Measurements from ENCODE around the gene RUNDC1.

The RUNDC1 gene

GRCh38 chr17:42980274-42980765 is at the start of gene RUNDC1:
Gene RUNDC1 (plus strand): TSS chr17:42980565. CDS start chr17:42980577, 12 bp downstream.
- no peak for TF ChIP-seq CTCF (conservative IDR thresholded peaks at IDR 0.05)

GRCh38 chr17:42937712-42938596 is 42.4 kb upstream of the RUNDC1 start:
- no peak overlapping the region for H3K27ac ChIP-seq
- TF ChIP-seq CTCF (conservative IDR thresholded peaks at IDR 0.05): peak; percentile 92

More at GRCh38 chr17:42980274-42980765, at the start of gene RUNDC1:
- H3K27ac ChIP-seq: peak within 1 kb of the TSS; percentile 98

- H3K27ac ChIP-seq: no peak overlapping the region
- no peak for TF ChIP-seq CTCF (conservative IDR thresholded peaks at IDR 0.05)
Observed at GRCh38 chr17:42944211-42944610, 36.2 kb upstream of the RUNDC1 start.

GRCh38 chr17:42946812-42947211 is 33.6 kb upstream of the RUNDC1 start:
- H3K27ac ChIP-seq: peak overlapping the region; percentile 50
- no peak for TF ChIP-seq CTCF (conservative IDR thresholded peaks at IDR 0.05)

GRCh38 chr17:42950044-42950783 is 30.2 kb upstream of the RUNDC1 start:
- no peak for TF ChIP-seq CTCF (conservative IDR thresholded peaks at IDR 0.05)
- no peak overlapping the region for H3K27ac ChIP-seq

- TF ChIP-seq CTCF (conservative IDR thresholded peaks at IDR 0.05): no peak
Observed at GRCh38 chr17:42953669-42954068, 26.7 kb upstream of the RUNDC1 start.

More at GRCh38 chr17:42953669-42954068, 26.7 kb upstream of the RUNDC1 start:
- peak overlapping the region; percentile 65 for H3K27ac ChIP-seq

Measured in VCaP (cell line).